OCI-LY1 (cell line): ENCODE data around the gene HID1.

Experiments used
- H2AFZ ChIP-seq: fragments of 200-600 bp; sonication (generic), shearing (Covaris generic); 2 replicates; pipeline ENCODE4 v1.6.0; 2014; ENCODE audit warnings: antibody characterized with exemption, mild to moderate bottlenecking, low read length
- H3F3A ChIP-seq: fragments of 200-600 bp; sonication (generic), shearing (Covaris generic); 2 replicates; pipeline ENCODE4 v1.6.0; 2014; ENCODE audit warnings: mild to moderate bottlenecking, antibody characterized with exemption, low read length, moderate library complexity; ENCODE audit not compliant: insufficient read depth
- H3K27ac ChIP-seq: fragments of 200-600 bp; sonication (generic); 2 replicates; pipeline ENCODE4 v1.5.1; 2014; ENCODE audit warnings: low read length, mixed run types, mild to moderate bottlenecking, low read depth; ENCODE audit not compliant: poor library complexity, severe bottlenecking
- H3K27me3 ChIP-seq: fragments of 200-600 bp; sonication (generic); 2 replicates; pipeline ENCODE4 v1.6.0; 2014; ENCODE audit warnings: antibody characterized with exemption, mild to moderate bottlenecking, low read length, moderate library complexity; ENCODE audit not compliant: insufficient read depth
- H3K36me3 ChIP-seq: fragments of 200-600 bp; sonication (generic); 2 replicates; pipeline ENCODE4 v1.6.1; 2014; ENCODE audit warnings: mild to moderate bottlenecking, antibody characterized with exemption, low read length, moderate library complexity, mixed read lengths; ENCODE audit not compliant: insufficient read depth
- H3K4me1 ChIP-seq: fragments of 200-600 bp; sonication (generic); 2 replicates; pipeline ENCODE4 v1.5.1; 2014; ENCODE audit warnings: mild to moderate bottlenecking, low read length, moderate library complexity; ENCODE audit not compliant: insufficient read depth, severe bottlenecking
- H3K4me2 ChIP-seq: fragments of 200-600 bp; sonication (generic), shearing (Covaris generic); 2 replicates; pipeline ENCODE4 v1.6.1; 2014; ENCODE audit warnings: low read length
- H3K4me3 ChIP-seq: fragments of 200-600 bp; sonication (generic); 2 replicates; pipeline ENCODE4 v1.5.1; 2014; ENCODE audit warnings: low read length, low read depth, mild to moderate bottlenecking, mixed read lengths; ENCODE audit not compliant: poor library complexity, severe bottlenecking
- H3K79me2 ChIP-seq: fragments of 200-600 bp; shearing (Covaris generic); 2 replicates; pipeline ENCODE4 v1.6.1; 2016; ENCODE audit warnings: mixed run types, low read length, mixed read lengths; ENCODE audit not compliant: insufficient read depth
- H3K9ac ChIP-seq: fragments of 200-600 bp; sonication (generic), shearing (Covaris generic); 2 replicates; pipeline ENCODE4 v1.6.1; 2014; ENCODE audit warnings: mild to moderate bottlenecking, low read length, mixed read lengths
- H3K9me2 ChIP-seq: fragments of 200-600 bp; sonication (generic), shearing (Covaris generic); 2 replicates; pipeline ENCODE4 v1.6.1; 2014; ENCODE audit warnings: low read depth, mild to moderate bottlenecking, low read length, mixed read lengths
- H3K9me3 ChIP-seq: fragments of 200-600 bp; shearing (Covaris generic); 2 replicates; pipeline ENCODE4 v1.6.1; 2014; ENCODE audit warnings: low read length, mixed read lengths
- H4K20me1 ChIP-seq: fragments of 200-600 bp; sonication (generic), shearing (Covaris generic); 2 replicates; pipeline ENCODE4 v1.6.0; 2016; ENCODE audit warnings: mild to moderate bottlenecking, low read length; ENCODE audit not compliant: insufficient read depth
- CTCF ChIP-seq: fragments of 200-600 bp; sonication (generic), shearing (Covaris generic); IDR thresholded peaks from 2 replicates; pipeline ENCODE4 v1.5.1; 2017; ENCODE audit warnings: mild to moderate bottlenecking, antibody characterized with exemption, low read length, moderate library complexity, mixed read lengths
- EZH2 ChIP-seq: fragments of 200-600 bp; sonication (generic), shearing (Covaris generic); IDR thresholded peaks from 2 replicates; pipeline ENCODE4 v1.8.0; 2017; ENCODE audit warnings: borderline replicate concordance, mixed run types, mild to moderate bottlenecking, antibody characterized with exemption, low read length, moderate library complexity, mixed read lengths

Gene HID1

GRCh38 chr17:74939534-74939933, 33.0 kb downstream of the HID1 start:
- Histone ChIP-seq H3F3A (no peaks in the 10 kb centered on the region), H3K9ac (no peak overlapping the region), H3K27ac (no peak overlapping the region), H3K4me1 (no peaks in the 10 kb centered on the region), H3K9me2 (no peaks in the 10 kb centered on the region), H4K20me1 (no peaks in the 10 kb centered on the region), H3K79me2 (no peaks in the 10 kb centered on the region), H3K27me3 (peaks cover 11% of the 10 kb centered on the region), H3K36me3 (no peaks in the 10 kb centered on the region), H3K4me3 (no peak overlapping the region), H2AFZ (no peak overlapping the region), H3K9me3 (no peaks in the 10 kb centered on the region), H3K4me2 (no peak overlapping the region)
- TF ChIP-seq CTCF = no peak
- no peak for TF ChIP-seq EZH2

GRCh38 chr17:74938194-74938950, 34.2 kb downstream of the HID1 start:
- Histone ChIP-seq H3K9ac (no peak overlapping the region), H3K9me3 (no peaks in the 10 kb centered on the region), H3K79me2 (no peaks in the 10 kb centered on the region)

GRCh38 chr17:74937064-74938051, 35.2 kb downstream of the HID1 start:
- Histone ChIP-seq H3F3A (no peaks in the 10 kb centered on the region), H3K36me3 (no peaks in the 10 kb centered on the region), H3K27ac (no peak overlapping the region), H2AFZ (no peak overlapping the region), H3K4me2 (no peak overlapping the region), H3K9me2 (no peaks in the 10 kb centered on the region), H3K4me3 (no peak overlapping the region), H3K27me3 (peaks cover 5% of the 10 kb centered on the region; the same call in 1 of the 2 replicates), H3K4me1 (no peaks in the 10 kb centered on the region), H3K79me2 (no peaks in the 10 kb centered on the region), H4K20me1 (no peaks in the 10 kb centered on the region), H3K9me3 (no peaks in the 10 kb centered on the region), H3K9ac (no peak overlapping the region)
- no peak for TF ChIP-seq CTCF
- no peak for TF ChIP-seq EZH2

More at GRCh38 chr17:74938194-74938950, 34.2 kb downstream of the HID1 start:
- no peaks in the 10 kb centered on the region for H3F3A ChIP-seq
- H3K4me2 ChIP-seq = no peak overlapping the region
- H3K27ac ChIP-seq = no peak overlapping the region
- no peaks in the 10 kb centered on the region for H3K36me3 ChIP-seq
- no peaks in the 10 kb centered on the region for H3K9me2 ChIP-seq
- H4K20me1 ChIP-seq = no peaks in the 10 kb centered on the region
- no peak for TF ChIP-seq EZH2
- no peak for TF ChIP-seq CTCF
- H3K4me3 ChIP-seq = no peak overlapping the region
- no peaks in the 10 kb centered on the region for H3K4me1 ChIP-seq
- H2AFZ ChIP-seq = no peak overlapping the region
- peaks cover 11% of the 10 kb centered on the region for H3K27me3 ChIP-seq
